T-helper 2 cell treated with Interferon-gamma antibody and Interleukin-4, amounts not matched to agents 5 μg/mL and 100 μg/mL, for 36 hours (primary cell): ENCODE results near the gene PHAF1.

Experiments
- DNase-seq: peaks from one replicate; pipeline ENCODE4 v3.0.0; 2021; ENCODE audit warnings: low spot score
- H3K27ac Mint-ChIP-seq: one replicate; pipeline ENCODE4 v1.8.0; 2021; ENCODE audit warnings: mild to moderate bottlenecking, mixed read lengths
- H3K27me3 Mint-ChIP-seq: one replicate; pipeline ENCODE4 v1.8.0; 2021; ENCODE audit warnings: low read depth, mixed read lengths
- H3K36me3 Mint-ChIP-seq: one replicate; pipeline ENCODE4 v1.8.0; 2021; ENCODE audit warnings: low read depth, mixed read lengths
- H3K4me1 Mint-ChIP-seq: one replicate; pipeline ENCODE4 v1.8.0; 2021; ENCODE audit warnings: low read depth, mixed read lengths
- H3K4me3 Mint-ChIP-seq: one replicate; pipeline ENCODE4 v1.8.0; 2022; ENCODE audit warnings: mild to moderate bottlenecking, moderate library complexity, mixed read lengths
- H3K9me3 Mint-ChIP-seq: one replicate; pipeline ENCODE4 v1.8.0; 2021; ENCODE audit warnings: mixed read lengths

The PHAF1 gene

GRCh38 chr16:67167588-67167987 is 57.8 kb downstream of the PHAF1 start:
- H3K4me3 Mint-ChIP-seq = no peak overlapping the region
- peaks cover 32% of the 10 kb centered on the region for H3K4me1 Mint-ChIP-seq
- H3K36me3 Mint-ChIP-seq = peaks cover 17% of the 10 kb centered on the region
- H3K9me3 Mint-ChIP-seq = no peaks in the 10 kb centered on the region
- no peak for DNase-seq
- H3K27me3 Mint-ChIP-seq = peaks cover 35% of the 10 kb centered on the region
- H3K27ac Mint-ChIP-seq = no peak overlapping the region

DNA sequence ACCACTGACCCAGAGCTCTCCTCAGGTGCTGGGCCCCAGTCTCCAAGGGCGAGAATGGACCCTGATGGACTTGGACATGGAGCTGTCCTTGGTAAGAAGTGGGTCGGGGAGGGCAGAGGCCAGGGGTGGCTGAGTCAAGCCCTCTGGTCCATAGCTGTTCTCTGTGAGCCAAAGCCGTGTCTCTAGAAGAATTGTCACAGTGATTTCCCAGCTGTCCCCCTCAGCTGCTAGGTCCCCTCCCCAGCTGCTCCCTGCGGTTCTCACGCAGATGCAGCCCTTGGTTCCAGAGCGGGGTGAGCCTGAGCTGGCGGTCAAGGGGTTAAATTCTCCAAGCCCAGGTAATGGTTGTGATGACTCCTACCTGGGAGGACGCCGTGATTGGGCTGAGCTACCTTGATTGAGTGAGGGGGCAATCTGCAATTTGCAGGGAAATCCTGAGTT is 59.3 kb downstream of the PHAF1 start:
- Mint-ChIP-seq H3K27me3 (peaks cover 36% of the 10 kb centered on the region), H3K9me3 (no peaks in the 10 kb centered on the region), H3K36me3 (peaks cover 21% of the 10 kb centered on the region), H3K27ac (no peak overlapping the region), H3K4me1 (peaks cover 42% of the 10 kb centered on the region), H3K4me3 (peak overlapping the region; percentile 26)
- DNase-seq = no peak

- H3K9me3 Mint-ChIP-seq = no peaks in the 10 kb centered on the region
- peaks cover 33% of the 10 kb centered on the region for H3K27me3 Mint-ChIP-seq
- H3K4me3 Mint-ChIP-seq = peak overlapping the region; percentile 79
- peaks cover 19% of the 10 kb centered on the region for H3K36me3 Mint-ChIP-seq
- DNase-seq = no peak
- peak overlapping the region; percentile 81 for H3K27ac Mint-ChIP-seq
- H3K4me1 Mint-ChIP-seq = peaks cover 42% of the 10 kb centered on the region
These were observed 60.0 kb downstream of the PHAF1 start for GRCh38 chr16:67169642-67170167.

DNA sequence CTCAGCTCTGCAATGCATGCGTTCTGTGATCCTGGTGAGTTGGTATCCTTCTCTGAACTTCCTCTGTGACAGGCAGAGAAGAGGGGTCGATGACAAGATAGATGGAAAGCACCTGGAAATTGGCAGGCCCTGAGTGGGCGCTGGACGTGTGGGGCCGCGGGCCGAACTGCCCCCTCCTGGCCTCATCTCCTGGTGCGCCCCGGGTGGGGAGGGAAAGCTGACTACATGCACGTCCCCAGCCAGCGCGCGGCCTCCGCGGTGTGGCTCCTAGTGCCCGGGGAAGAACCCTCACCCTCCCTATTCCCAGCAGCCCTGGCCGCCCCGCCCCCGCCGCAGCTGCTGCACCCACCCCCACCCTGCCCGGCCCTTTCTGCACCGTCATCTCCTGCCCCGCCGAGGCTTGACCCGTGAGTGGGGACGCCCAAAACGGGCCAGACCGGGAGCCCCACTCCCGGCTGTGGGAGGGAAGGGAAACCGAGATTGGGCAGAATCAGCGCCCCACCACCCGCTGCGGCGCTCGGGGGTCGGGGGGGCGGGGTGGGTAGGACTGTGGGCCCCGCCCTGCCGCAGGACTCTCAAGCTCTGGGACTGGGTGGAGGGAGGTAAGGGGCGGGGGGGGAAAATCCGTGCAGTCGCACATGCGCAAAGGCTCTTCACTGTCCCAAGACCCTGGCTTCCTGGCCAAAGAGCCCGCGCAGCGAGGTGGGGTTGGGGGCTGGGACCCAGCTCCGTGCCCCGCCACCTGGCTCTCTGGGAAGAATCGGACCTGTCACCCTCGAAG is 60.6 kb downstream of the PHAF1 start, which contains the start of gene NOL3:
Gene NOL3 (plus strand): TSS at position 371 of the 781 bp plus-strand sequence.
- peak within 1 kb of the TSS; percentile 81 for H3K4me3 Mint-ChIP-seq
- no peaks in the 10 kb centered on the region for H3K9me3 Mint-ChIP-seq
- H3K4me1 Mint-ChIP-seq = peaks cover 40% of the 10 kb centered on the region
- peak; percentile 80 for DNase-seq
- peaks cover 17% of the 10 kb centered on the region for H3K36me3 Mint-ChIP-seq
- peaks cover 27% of the 10 kb centered on the region for H3K27me3 Mint-ChIP-seq
- H3K27ac Mint-ChIP-seq = peak within 1 kb of the TSS; percentile 81

DNA sequence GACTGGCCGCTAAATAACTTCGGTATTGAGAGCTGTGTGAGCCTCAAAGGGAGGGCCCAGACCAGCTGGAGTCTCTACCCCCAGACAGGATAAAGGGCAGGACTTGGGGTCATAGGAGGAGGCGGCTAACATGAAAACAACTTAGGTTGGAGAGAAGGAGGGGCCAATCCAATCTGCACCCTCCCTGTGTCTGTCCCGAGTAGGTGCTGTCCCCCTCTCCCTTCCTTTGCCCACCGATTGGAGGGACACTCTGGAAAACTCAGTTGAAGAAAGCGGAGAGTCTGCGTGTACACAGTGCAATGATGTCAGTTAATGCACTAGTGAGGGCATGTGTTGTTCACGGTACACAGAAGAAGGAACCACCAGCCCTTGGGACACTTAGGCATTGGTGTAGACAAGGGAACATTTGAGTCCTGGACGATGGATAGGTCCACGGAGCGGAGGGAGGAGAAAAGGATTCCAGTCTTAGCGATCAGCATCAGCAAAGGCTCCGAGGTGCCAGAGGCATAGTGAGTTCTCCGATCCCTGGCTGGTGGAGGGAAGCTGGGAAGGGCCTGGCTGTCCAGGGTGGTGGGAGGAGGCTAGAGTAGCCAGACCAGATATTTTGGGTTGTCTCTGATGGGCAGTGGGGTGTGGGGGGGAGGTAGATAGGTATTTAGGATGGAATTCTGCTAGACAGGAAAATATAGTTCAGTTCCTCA is 61.4 kb downstream of the PHAF1 start:
- Mint-ChIP-seq H3K4me3 (peak overlapping the region; percentile 81), H3K27me3 (peaks cover 22% of the 10 kb centered on the region), H3K9me3 (no peaks in the 10 kb centered on the region), H3K36me3 (peaks cover 19% of the 10 kb centered on the region), H3K27ac (peak overlapping the region; percentile 24), H3K4me1 (peaks cover 44% of the 10 kb centered on the region)
- no peak for DNase-seq

GRCh38 chr16:67173323-67173722 is 63.6 kb downstream of the PHAF1 start:
- H3K27ac Mint-ChIP-seq = peak overlapping the region; percentile 85

DNA sequence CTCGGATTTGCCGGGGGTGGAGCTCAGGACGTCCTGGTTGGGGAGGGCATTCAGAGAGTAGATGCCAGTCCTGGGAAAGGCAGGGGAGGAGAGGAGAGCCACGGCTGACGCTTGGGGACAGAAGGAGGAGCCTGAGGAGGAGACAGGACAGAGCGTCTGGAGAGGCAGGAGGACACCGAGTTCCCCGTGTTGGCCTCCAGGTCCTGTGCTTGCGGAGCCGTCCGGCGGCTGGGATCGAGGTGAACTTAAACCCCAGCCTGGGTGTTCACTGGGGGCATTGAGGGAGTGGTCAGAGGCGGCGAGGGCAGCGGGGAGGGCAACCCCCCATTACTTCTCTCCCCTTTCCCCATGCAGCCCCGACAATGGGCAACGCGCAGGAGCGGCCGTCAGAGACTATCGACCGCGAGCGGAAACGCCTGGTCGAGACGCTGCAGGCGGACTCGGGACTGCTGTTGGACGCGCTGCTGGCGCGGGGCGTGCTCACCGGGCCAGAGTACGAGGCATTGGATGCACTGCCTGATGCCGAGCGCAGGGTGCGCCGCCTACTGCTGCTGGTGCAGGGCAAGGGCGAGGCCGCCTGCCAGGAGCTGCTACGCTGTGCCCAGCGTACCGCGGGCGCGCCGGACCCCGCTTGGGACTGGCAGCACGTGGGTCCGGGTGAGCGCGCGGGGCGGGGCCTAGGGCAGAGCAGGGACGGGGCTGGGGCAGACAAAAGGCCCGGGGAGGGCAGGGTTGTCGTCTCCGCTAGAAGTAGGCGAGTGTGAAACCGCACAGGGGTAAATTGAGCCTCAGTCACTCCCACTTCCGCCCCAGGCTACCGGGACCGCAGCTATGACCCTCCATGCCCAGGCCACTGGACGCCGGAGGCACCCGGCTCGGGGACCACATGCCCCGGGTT is 64.3 kb downstream of the PHAF1 start:
- peaks cover 17% of the 10 kb centered on the region for H3K36me3 Mint-ChIP-seq
- H3K4me1 Mint-ChIP-seq = peaks cover 51% of the 10 kb centered on the region
- DNase-seq = peak; percentile 75
- H3K9me3 Mint-ChIP-seq = no peaks in the 10 kb centered on the region
- peaks cover 8% of the 10 kb centered on the region for H3K27me3 Mint-ChIP-seq
- H3K4me3 Mint-ChIP-seq = peak overlapping the region; percentile 88
- H3K27ac Mint-ChIP-seq = peak overlapping the region; percentile 85

More at GRCh38 chr16:67173323-67173722, 63.6 kb downstream of the PHAF1 start:
- Mint-ChIP-seq H3K9me3 (no peaks in the 10 kb centered on the region), H3K4me1 (peaks cover 48% of the 10 kb centered on the region), H3K4me3 (peak overlapping the region; percentile 88), H3K36me3 (peaks cover 17% of the 10 kb centered on the region), H3K27me3 (peaks cover 10% of the 10 kb centered on the region)
- no peak for DNase-seq

- Mint-ChIP-seq H3K27me3 (peaks cover 8% of the 10 kb centered on the region), H3K4me1 (peaks cover 50% of the 10 kb centered on the region), H3K4me3 (peak overlapping the region; percentile 8), H3K36me3 (peaks cover 17% of the 10 kb centered on the region), H3K9me3 (no peaks in the 10 kb centered on the region), H3K27ac (no peak overlapping the region)
- DNase-seq = no peak
These were observed 65.0 kb downstream of the PHAF1 start for GRCh38 chr16:67174706-67175231.

GRCh38 chr16:67176662-67177061 is 66.9 kb downstream of the PHAF1 start:
- Mint-ChIP-seq H3K4me1 (peaks cover 35% of the 10 kb centered on the region), H3K9me3 (no peaks in the 10 kb centered on the region), H3K4me3 (peak overlapping the region; percentile 52), H3K27me3 (peaks cover 5% of the 10 kb centered on the region), H3K27ac (no peak overlapping the region), H3K36me3 (peaks cover 16% of the 10 kb centered on the region)
- DNase-seq = no peak

GRCh38 chr16:67177743-67178699 is 68.3 kb downstream of the PHAF1 start:
- H3K27ac Mint-ChIP-seq = no peak overlapping the region
- H3K9me3 Mint-ChIP-seq = no peaks in the 10 kb centered on the region
- peaks cover 31% of the 10 kb centered on the region for H3K4me1 Mint-ChIP-seq
- peaks cover 16% of the 10 kb centered on the region for H3K36me3 Mint-ChIP-seq
- DNase-seq = peak; percentile 35
- peak overlapping the region; percentile 59 for H3K4me3 Mint-ChIP-seq
- H3K27me3 Mint-ChIP-seq = peaks cover 5% of the 10 kb centered on the region

GRCh38 chr16:67179421-67180080 is 69.8 kb downstream of the PHAF1 start:
- Mint-ChIP-seq H3K4me3 (no peak overlapping the region), H3K36me3 (peaks cover 10% of the 10 kb centered on the region), H3K27ac (no peak overlapping the region), H3K27me3 (peaks cover 3% of the 10 kb centered on the region), H3K4me1 (peaks cover 23% of the 10 kb centered on the region), H3K9me3 (no peaks in the 10 kb centered on the region)
- DNase-seq = no peak

DNA sequence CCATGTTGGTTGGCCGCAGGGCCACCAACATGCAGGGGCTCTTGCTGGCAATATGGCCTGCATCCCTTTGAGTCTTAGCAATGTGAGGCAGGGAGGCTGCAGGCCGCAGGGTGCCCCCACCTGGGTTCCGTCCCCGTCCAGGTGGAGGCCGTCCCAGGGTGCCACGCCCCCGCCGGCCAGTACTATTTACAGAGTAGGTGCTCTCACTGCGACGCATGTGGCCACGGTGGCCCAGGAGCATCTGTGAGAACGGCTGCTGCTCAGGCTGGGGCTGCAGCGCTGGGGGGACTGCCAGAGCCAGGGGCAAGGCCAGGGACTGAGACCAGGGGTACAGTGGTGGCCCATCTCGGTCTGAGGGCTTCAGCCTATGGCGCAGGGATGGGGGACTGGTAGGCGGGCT is 70.4 kb downstream of the PHAF1 start:
- Mint-ChIP-seq H3K27me3 (peaks cover 5% of the 10 kb centered on the region), H3K4me1 (peaks cover 25% of the 10 kb centered on the region), H3K27ac (no peak overlapping the region), H3K9me3 (no peaks in the 10 kb centered on the region), H3K4me3 (no peak overlapping the region), H3K36me3 (peaks cover 10% of the 10 kb centered on the region)
- no peak for DNase-seq
